VCaP (cell line): ENCODE results near the gene BEX4.
A peak's percentile ranks its signal among the peaks of the same experiment; 100 is the strongest.
"Not testable (repeated sequence)": the region's sequence is repeated elsewhere in the genome, so short reads cannot be mapped to it uniquely, and the experiment has no call there.

Experiments used
- H3K27ac ChIP-seq: fragments of 450-650 bp; 2 replicates; pipeline ENCODE4 v1.5.1; 2017
- CTCF ChIP-seq: fragments of 450-650 bp; conservative IDR thresholded peaks from 2 replicates; pipeline ENCODE4 v1.5.1; 2017; ENCODE audit warnings: mild to moderate bottlenecking, moderate library complexity

The BEX4 gene

GRCh38 chrX:103214870-103215424 lies at the start of gene BEX4:
Gene BEX4 (plus strand): TSS chrX:103215108. CDS start chrX:103216154, 1,046 bp downstream.
- no peak for TF ChIP-seq CTCF
- peak within 1 kb of the TSS; percentile 30; the same call in 1 of the 2 replicates for H3K27ac ChIP-seq

GRCh38 chrX:103170216-103170615 lies 44.7 kb upstream of the BEX4 start:
- H3K27ac ChIP-seq = no peak overlapping the region
- TF ChIP-seq CTCF = no peak

GRCh38 chrX:103171353-103171752 lies 43.6 kb upstream of the BEX4 start:
- TF ChIP-seq CTCF = no peak
- no peak overlapping the region for H3K27ac ChIP-seq

- not testable (repeated sequence) for H3K27ac ChIP-seq
These were observed 39.7 kb upstream of the BEX4 start for GRCh38 chrX:103175256-103175655.

- H3K27ac ChIP-seq = no peak overlapping the region
- peak; percentile 67 for TF ChIP-seq CTCF
These were observed 38.8 kb upstream of the BEX4 start for GRCh38 chrX:103175944-103176753.

- no peak for TF ChIP-seq CTCF
- H3K27ac ChIP-seq = no peak overlapping the region
These were observed 37.4 kb upstream of the BEX4 start for GRCh38 chrX:103177556-103177955.

- TF ChIP-seq CTCF = no peak
- H3K27ac ChIP-seq = no peak overlapping the region
These were observed 31.0 kb upstream of the BEX4 start for GRCh38 chrX:103183912-103184311.

GRCh38 chrX:103187953-103188475 lies 26.9 kb upstream of the BEX4 start:
- no peak for TF ChIP-seq CTCF
- no peak overlapping the region for H3K27ac ChIP-seq
